Hippocampal formation (tissue), 2 donors: ENCODE measurements around the gene SLC22A4.

Experiments
- DNase-seq, 2 donors: peaks; one replicate each; lab custom pipeline; 2025; lab: John Stamatoyannopoulos, UW

The SLC22A4 gene

GRCh38 chr5:132275367-132276220, 18.6 kb upstream of the SLC22A4 start:
- no peak for DNase-seq

GRCh38 chr5:132277256-132277655, 16.9 kb upstream of the SLC22A4 start:
- DNase-seq = no peak

GRCh38 chr5:132277971-132278853, 16.0 kb upstream of the SLC22A4 start:
- DNase-seq = no peak

DNA sequence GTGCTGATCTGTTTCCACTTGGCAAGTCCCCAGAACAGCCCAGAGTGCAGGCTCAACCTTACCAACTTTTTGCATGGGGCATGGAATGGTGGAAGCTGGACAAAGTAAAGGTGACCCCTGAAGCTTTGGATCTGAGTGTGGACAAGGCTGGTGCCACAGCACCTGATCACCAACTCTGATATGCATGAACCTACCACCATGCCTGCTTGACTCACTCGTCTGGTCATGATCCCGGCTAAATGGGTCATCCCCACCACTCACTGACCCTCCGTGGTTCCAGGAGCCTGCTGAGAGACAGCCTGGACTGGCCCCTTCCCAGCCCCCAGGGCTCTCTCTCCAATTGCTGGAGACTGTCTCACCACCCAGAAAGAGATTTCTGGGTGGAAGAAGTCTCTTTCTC, 14.4 kb upstream of the SLC22A4 start:
- DNase-seq = no peak

GRCh38 chr5:132280371-132281240, 13.6 kb upstream of the SLC22A4 start:
- DNase-seq = no peak

GRCh38 chr5:132281856-132282614, 12.2 kb upstream of the SLC22A4 start:
- no peak for DNase-seq

GRCh38 chr5:132283423-132284043, 10.7 kb upstream of the SLC22A4 start:
- DNase-seq = no peak

DNA sequence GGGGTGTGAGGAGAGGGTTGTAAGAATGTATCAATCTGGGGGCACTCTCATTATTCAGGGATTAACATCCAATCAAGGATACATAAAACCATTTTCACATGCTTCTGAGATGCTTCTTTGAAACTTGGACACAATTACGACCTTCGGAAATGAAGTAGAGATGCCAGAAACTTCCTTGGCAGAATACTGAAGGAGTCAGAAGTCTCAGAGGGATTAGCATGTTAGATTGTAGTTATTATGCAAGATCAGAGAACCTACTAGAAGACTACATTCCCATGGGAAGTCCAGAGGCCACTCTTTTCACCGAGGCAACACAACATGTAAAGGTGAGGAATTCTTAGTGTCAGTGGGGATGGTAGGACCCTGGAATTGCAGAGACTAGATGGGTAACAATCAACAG, 5.1 kb upstream of the SLC22A4 start:
- DNase-seq = no peak

GRCh38 chr5:132291026-132291425, 3.2 kb upstream of the SLC22A4 start:
- no peak for DNase-seq

DNA sequence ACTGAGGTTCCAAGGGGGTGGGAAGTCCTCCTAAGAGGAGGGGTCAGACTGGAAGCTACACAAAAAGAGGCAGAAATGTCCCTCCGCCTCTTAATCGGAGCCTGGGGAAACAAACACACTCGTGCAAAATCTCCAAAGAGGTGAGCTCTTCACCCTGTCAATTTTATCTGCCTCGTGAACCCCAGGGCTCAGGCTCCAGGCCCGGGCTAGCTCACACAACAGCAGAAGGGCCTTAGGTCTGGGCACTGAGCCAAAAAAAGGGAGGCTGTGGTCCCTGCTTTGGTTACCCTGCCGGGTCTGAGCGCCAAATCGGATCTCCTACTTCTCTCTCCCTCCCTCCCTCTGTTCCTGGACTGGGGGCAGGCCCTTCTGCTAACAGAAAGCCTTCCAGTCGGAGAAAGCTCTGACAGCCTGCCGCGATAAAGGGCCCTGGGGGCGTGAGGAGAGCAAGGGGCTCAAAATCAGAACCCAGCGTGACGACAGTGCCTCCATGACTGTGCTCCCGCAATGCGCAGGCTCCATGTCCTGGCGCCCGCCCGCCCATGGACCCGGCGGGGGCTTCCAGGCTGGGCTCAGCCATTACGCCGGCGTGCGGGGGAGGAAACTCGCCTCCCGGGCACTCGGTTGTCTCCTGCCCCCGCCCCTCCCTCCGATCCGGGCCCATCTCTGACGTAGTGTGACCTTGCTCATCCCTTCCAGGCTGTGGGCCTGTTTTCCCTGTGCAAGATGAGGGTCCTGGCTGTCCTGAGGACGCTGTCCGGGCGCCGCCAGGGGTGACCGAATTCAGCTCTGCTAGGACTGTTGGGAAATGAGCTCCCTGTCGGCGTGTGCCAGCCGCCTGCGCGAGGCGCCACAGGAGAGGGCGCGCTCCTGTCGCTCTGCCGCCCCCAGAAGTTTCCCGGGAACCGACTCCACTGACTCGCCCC, 865 bp upstream of the SLC22A4 start:
- DNase-seq = peak; percentile 85 to 88

- DNase-seq = no peak
Observed at GRCh38 chr5:132294728-132295504, 722 bp downstream of the SLC22A4 start.

DNA sequence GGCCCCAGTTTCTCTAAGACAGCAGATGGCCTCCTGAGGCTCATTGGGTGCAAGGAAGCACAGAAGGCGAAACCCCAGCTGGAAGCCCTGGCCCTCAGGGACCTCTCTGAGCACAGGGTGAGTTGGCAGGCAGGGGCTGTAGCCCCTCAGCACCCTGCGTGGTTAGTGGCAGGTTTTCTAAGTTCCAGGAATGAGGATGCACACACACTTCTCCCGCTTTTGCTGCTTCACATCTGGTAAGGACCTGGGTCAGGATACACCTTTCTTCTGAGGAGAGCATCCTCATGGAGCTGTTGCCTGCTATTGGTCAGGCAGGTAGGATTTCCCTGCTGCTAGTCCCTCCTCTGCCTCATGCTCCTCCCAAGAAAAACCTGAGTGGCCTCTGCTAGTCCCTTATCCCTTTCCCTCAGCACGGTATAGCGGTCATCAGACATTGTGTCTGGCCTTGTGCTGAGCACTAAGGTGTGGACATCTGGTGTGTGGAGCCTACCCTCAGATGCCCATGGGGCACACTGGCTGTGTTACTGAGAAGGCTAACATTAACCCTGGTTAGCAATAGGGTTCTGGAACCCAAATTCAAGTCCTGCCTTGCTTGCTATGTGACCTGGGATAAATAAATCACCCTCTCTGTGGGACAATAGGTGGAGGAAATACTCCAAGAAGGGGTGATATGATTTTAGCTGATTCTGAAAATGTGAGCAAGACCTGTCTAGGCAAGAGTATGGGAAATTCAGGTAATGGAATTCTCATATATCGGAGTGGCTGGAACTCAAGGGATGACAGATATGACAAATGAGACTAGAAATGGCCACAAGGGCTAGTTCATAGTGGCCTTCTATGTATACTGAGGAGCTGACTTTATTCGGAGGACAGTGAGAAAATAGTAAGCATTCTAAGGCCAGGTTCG, 1.6 kb downstream of the SLC22A4 start:
- DNase-seq = no peak

DNA sequence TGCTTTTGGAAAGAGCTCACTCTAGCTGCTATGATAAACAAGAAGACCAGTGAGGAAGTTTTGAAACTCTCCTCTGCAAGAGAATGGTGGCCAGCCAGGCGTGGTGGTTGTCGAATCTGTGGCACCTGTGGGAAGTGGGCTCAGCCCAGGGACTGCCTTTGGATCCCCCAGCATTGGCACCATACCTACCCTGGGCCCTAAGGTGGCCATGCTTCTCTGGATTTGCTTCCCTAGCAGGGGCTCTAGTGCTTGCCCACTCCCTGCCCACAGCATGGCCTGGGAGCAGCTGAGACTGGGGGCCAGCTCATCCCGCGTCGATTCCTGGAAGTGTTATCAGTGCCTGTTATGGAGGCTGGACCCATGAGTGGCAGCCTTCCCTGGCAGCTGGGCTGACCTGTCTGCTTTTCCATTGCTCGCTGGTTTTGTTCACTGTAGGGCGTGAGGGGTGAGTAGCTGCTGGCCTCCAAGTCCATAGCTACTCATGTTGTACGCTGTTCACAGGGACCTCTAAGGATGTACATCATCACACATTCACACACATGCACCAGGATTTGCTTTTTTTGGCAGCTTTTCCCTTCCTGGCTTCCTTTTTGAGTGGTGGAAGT, 2.3 kb downstream of the SLC22A4 start:
- no peak for DNase-seq

GRCh38 chr5:132297211-132297940, 3.2 kb downstream of the SLC22A4 start:
- no peak for DNase-seq

DNA sequence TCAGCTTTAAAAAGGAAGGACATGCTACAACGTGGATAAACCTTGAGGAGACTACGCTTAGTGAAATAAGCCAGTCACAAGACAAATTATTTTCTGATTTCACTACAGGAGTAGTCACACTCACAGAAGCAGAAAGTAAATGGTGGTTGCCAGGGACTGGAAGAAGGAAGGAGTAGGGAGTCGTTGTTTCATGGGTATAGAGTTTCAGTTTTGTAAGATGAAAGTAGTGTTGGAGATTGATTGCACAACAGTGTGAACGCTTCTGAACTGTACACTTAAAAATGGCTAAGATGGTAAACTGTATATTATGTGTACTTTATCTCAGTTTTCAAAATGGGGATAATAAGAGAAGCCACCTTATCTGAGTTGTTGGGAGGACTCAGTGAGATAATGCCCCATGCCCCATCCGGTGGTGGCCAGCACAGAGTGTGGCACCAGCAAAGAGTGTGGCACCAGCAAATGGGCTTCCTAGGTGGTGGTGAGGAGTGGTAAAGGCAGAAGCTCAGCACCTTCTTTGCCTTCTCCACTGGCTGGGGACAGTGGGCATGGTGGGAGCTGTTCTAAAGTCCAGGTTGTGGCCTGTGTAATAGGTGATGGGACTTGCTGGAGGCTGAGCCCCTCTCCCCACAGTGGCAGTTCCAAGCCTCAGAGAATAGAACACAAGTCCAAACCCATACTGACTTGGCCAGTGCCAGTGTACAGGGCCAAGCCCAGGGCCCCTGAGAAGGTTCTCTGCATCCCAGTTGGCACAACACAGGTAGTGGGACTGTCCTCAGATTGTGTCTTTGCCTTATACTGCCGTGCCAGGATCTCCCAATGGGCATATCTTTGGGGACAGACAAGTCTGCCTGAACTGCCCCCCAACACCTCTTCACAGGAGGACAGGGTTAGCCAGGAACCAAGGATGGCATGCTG, 4.4 kb downstream of the SLC22A4 start:
- no peak for DNase-seq

DNA sequence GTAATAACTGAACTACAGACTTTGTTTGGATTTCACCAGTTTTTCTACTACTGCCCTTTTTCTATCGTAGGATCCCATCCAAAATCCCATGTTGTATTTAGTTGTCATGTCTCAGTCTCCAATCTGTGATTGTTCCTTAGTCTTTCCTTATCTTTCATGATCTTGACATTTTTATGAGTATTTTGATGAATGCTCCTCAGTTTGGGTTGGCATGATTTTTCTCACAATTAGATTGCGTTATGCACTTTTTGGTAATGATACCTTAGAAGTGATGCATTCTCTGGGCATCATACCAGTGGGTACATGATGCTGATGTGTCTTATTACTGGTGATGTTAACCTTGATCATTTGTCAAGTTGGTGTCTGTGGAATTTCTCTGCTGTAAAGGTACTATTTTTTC, 5.7 kb downstream of the SLC22A4 start:
- no peak for DNase-seq
